ENCODE data around the gene EGR1. TPM values are rescaled to one million over a fixed set of nuclear protein-coding genes. Genes with fewer than 3 reads are reported as not detected.

EGR1 gene
- polyA plus RNA-seq, 4 donors, result 3.4 to 242 (median 70.7) TPM

GRCh38 chr5:138439477-138440158 is 25.7 kb upstream of the EGR1 start:
- Histone ChIP-seq H3K9me3 (ENCODE audit: control insufficient read depth in 2 of 2, insufficient read depth in 1 of 2, low read depth in 1 of 2, low read length in 1 of 2) (no peaks in the 10 kb centered on the region), H3K36me3 (ENCODE audit: control insufficient read depth in 3 of 3, insufficient read depth in 2 of 3, low read depth in 1 of 3, low read length in 3 of 3) (peaks cover 6 to 17% (median 7%) of the 10 kb centered on the region in 3 donors), H3K4me3 (ENCODE audit: low read depth in 1 of 3, low read length in 3 of 3) (peak overlapping the region in 2 of 3 donors; percentile 37 to 51), H3K27ac (ENCODE audit: low read depth in 1 of 3, low read length in 2 of 3) (peak overlapping the region in 1 of 3 donors; percentile 22), H3K27me3 (ENCODE audit: control insufficient read depth in 3 of 3, insufficient read depth in 3 of 3, low read length in 3 of 3) (no peaks in the 10 kb centered on the region), H3K4me1 (ENCODE audit: control insufficient read depth in 3 of 3, insufficient read depth in 2 of 3, low read depth in 1 of 3, low read length in 2 of 3) (peaks cover 2 to 29% (median 2%) of the 10 kb centered on the region in 3 donors)
- FAIRE-seq, result no peak
- 21 to 41% (median 31%) methylated on average over 20 of the region's 20 CpGs for WGBS, 3 donors
- DNase-seq, result peak in 1 of 2 donors; percentile 65

- no peaks in the 10 kb centered on the region for H3K9me3 ChIP-seq (ENCODE audit: control insufficient read depth in 2 of 2, insufficient read depth in 1 of 2, low read depth in 1 of 2, low read length in 1 of 2)
- DNase-seq (peak in 1 of 2 donors; percentile 38), FAIRE-seq (no peak)
- H3K4me3 ChIP-seq (ENCODE audit: low read depth in 1 of 3, low read length in 3 of 3), result peak overlapping the region in 1 of 3 donors; percentile 37
- 56 to 72% (median 72%) methylated on average over 16 to 17 of the region's 17 CpGs for WGBS, 3 donors
- H3K27me3 ChIP-seq (ENCODE audit: control insufficient read depth in 3 of 3, insufficient read depth in 3 of 3, low read length in 3 of 3), result no peaks in the 10 kb centered on the region
- peaks cover 2 to 37% (median 2%) of the 10 kb centered on the region in 3 donors for H3K4me1 ChIP-seq (ENCODE audit: control insufficient read depth in 3 of 3, insufficient read depth in 2 of 3, low read depth in 1 of 3, low read length in 2 of 3)
- H3K27ac ChIP-seq (ENCODE audit: low read depth in 1 of 3, low read length in 2 of 3), result peak overlapping the region in 1 of 3 donors; percentile 12
- peaks cover 5 to 15% (median 7%) of the 10 kb centered on the region in 3 donors for H3K36me3 ChIP-seq (ENCODE audit: control insufficient read depth in 3 of 3, insufficient read depth in 2 of 3, low read depth in 1 of 3, low read length in 3 of 3)
These were observed 24.9 kb upstream of the EGR1 start for GRCh38 chr5:138440159-138441073.

- Histone ChIP-seq H3K9me3 (ENCODE audit: control insufficient read depth in 2 of 2, insufficient read depth in 1 of 2, low read depth in 1 of 2, low read length in 1 of 2) (no peaks in the 10 kb centered on the region), H3K4me1 (ENCODE audit: control insufficient read depth in 3 of 3, insufficient read depth in 2 of 3, low read depth in 1 of 3, low read length in 2 of 3) (peaks cover 2 to 45% (median 8%) of the 10 kb centered on the region in 3 donors), H3K27ac (ENCODE audit: low read depth in 1 of 3, low read length in 2 of 3) (no peak overlapping the region), H3K4me3 (ENCODE audit: low read depth in 1 of 3, low read length in 3 of 3) (no peak overlapping the region), H3K27me3 (ENCODE audit: control insufficient read depth in 3 of 3, insufficient read depth in 3 of 3, low read length in 3 of 3) (no peaks in the 10 kb centered on the region), H3K36me3 (ENCODE audit: control insufficient read depth in 3 of 3, insufficient read depth in 2 of 3, low read depth in 1 of 3, low read length in 3 of 3) (peaks cover 0 to 8% (median 0%) of the 10 kb centered on the region in 3 donors)
- DNase-seq, result no peak
- no peak for FAIRE-seq
- 85 to 96% (median 89%) methylated on average over 9 of the region's 9 CpGs for WGBS, 3 donors
These were observed 24.1 kb upstream of the EGR1 start for GRCh38 chr5:138441221-138441620.

- Histone ChIP-seq H3K9me3 (ENCODE audit: control insufficient read depth in 2 of 2, insufficient read depth in 1 of 2, low read depth in 1 of 2, low read length in 1 of 2) (no peaks in the 10 kb centered on the region), H3K36me3 (ENCODE audit: control insufficient read depth in 3 of 3, insufficient read depth in 2 of 3, low read depth in 1 of 3, low read length in 3 of 3) (peaks cover 0 to 8% (median 0%) of the 10 kb centered on the region in 3 donors), H3K4me1 (ENCODE audit: control insufficient read depth in 3 of 3, insufficient read depth in 2 of 3, low read depth in 1 of 3, low read length in 2 of 3) (peaks cover 2 to 51% (median 9%) of the 10 kb centered on the region in 3 donors), H3K27ac (ENCODE audit: low read depth in 1 of 3, low read length in 2 of 3) (no peak overlapping the region), H3K4me3 (ENCODE audit: low read depth in 1 of 3, low read length in 3 of 3) (no peak overlapping the region), H3K27me3 (ENCODE audit: control insufficient read depth in 3 of 3, insufficient read depth in 3 of 3, low read length in 3 of 3) (no peaks in the 10 kb centered on the region)
- DNase-seq, result no peak
- no peak for FAIRE-seq
- 89 to 96% (median 90%) methylated on average over 10 to 13 of the region's 13 CpGs for WGBS, 3 donors
These were observed 21.1 kb upstream of the EGR1 start for GRCh38 chr5:138444078-138444773.

- Histone ChIP-seq H3K4me3 (ENCODE audit: low read depth in 1 of 3, low read length in 3 of 3) (peak overlapping the region in 1 of 3 donors; percentile 19), H3K27ac (ENCODE audit: low read depth in 1 of 3, low read length in 2 of 3) (peak overlapping the region in 2 of 3 donors; percentile 5 to 76), H3K27me3 (ENCODE audit: control insufficient read depth in 3 of 3, insufficient read depth in 3 of 3, low read length in 3 of 3) (no peaks in the 10 kb centered on the region), H3K9me3 (ENCODE audit: control insufficient read depth in 2 of 2, insufficient read depth in 1 of 2, low read depth in 1 of 2, low read length in 1 of 2) (no peaks in the 10 kb centered on the region), H3K36me3 (ENCODE audit: control insufficient read depth in 3 of 3, insufficient read depth in 2 of 3, low read depth in 1 of 3, low read length in 3 of 3) (peaks cover 0 to 8% (median 0%) of the 10 kb centered on the region in 3 donors), H3K4me1 (ENCODE audit: control insufficient read depth in 3 of 3, insufficient read depth in 2 of 3, low read depth in 1 of 3, low read length in 2 of 3) (peaks cover 0 to 43% (median 9%) of the 10 kb centered on the region in 3 donors)
- FAIRE-seq, result no peak
- 45 to 80% (median 66%) methylated on average over 21 to 22 of the region's 22 CpGs for WGBS, 3 donors
- peak; percentile 75 to 82 for DNase-seq
These were observed 20.3 kb upstream of the EGR1 start for GRCh38 chr5:138444774-138445546.

GRCh38 chr5:138445547-138446271 is 19.6 kb upstream of the EGR1 start:
- H3K4me1 ChIP-seq (ENCODE audit: control insufficient read depth in 3 of 3, insufficient read depth in 2 of 3, low read depth in 1 of 3, low read length in 2 of 3), result peaks cover 0 to 39% (median 9%) of the 10 kb centered on the region in 3 donors
- H3K9me3 ChIP-seq (ENCODE audit: control insufficient read depth in 2 of 2, insufficient read depth in 1 of 2, low read depth in 1 of 2, low read length in 1 of 2), result no peaks in the 10 kb centered on the region
- peak overlapping the region in 1 of 3 donors; percentile 76 for H3K27ac ChIP-seq (ENCODE audit: low read depth in 1 of 3, low read length in 2 of 3)
- H3K36me3 ChIP-seq (ENCODE audit: control insufficient read depth in 3 of 3, insufficient read depth in 2 of 3, low read depth in 1 of 3, low read length in 3 of 3), result peaks cover 0 to 7% (median 0%) of the 10 kb centered on the region in 3 donors
- DNase-seq, result peak in 1 of 2 donors; percentile 52
- H3K27me3 ChIP-seq (ENCODE audit: control insufficient read depth in 3 of 3, insufficient read depth in 3 of 3, low read length in 3 of 3), result no peaks in the 10 kb centered on the region
- 44 to 75% (median 50%) methylated on average over 14 to 18 of the region's 18 CpGs for WGBS, 3 donors
- no peak for FAIRE-seq
- H3K4me3 ChIP-seq (ENCODE audit: low read depth in 1 of 3, low read length in 3 of 3), result peak overlapping the region in 1 of 3 donors; percentile 19

GRCh38 chr5:138448070-138448469 is 17.2 kb upstream of the EGR1 start:
- Histone ChIP-seq H3K4me3 (ENCODE audit: low read depth in 1 of 3, low read length in 3 of 3) (no peak overlapping the region), H3K27me3 (ENCODE audit: control insufficient read depth in 3 of 3, insufficient read depth in 3 of 3, low read length in 3 of 3) (no peaks in the 10 kb centered on the region), H3K9me3 (ENCODE audit: control insufficient read depth in 2 of 2, insufficient read depth in 1 of 2, low read depth in 1 of 2, low read length in 1 of 2) (no peaks in the 10 kb centered on the region), H3K4me1 (ENCODE audit: control insufficient read depth in 3 of 3, insufficient read depth in 2 of 3, low read depth in 1 of 3, low read length in 2 of 3) (peaks cover 0 to 38% (median 9%) of the 10 kb centered on the region in 3 donors), H3K27ac (ENCODE audit: low read depth in 1 of 3, low read length in 2 of 3) (no peak overlapping the region), H3K36me3 (ENCODE audit: control insufficient read depth in 3 of 3, insufficient read depth in 2 of 3, low read depth in 1 of 3, low read length in 3 of 3) (peaks cover 0 to 4% (median 0%) of the 10 kb centered on the region in 3 donors)
- WGBS, 3 donors, result 90 to 93% (median 92%) methylated on average over 6 of the region's 6 CpGs
- no peak for DNase-seq
- no peak for FAIRE-seq

Measured in small intestine (tissue), 7 donors.